Measurements from ENCODE around the gene ETDB.
A peak's percentile ranks its signal among the peaks of the same experiment; 100 is the strongest.

Gene ETDB

GRCh38 chrX:135087867-135088266 is 32.5 kb downstream of the ETDB start:
- no peak for DNase-seq (ENCODE audit: extremely low spot score)
- ChIA-PET CTCF (interaction anchor here (0.8 kb wide), 1 partner anchor 9 kb away, joined by 4 read pairs; no protein-coding TSS in a partner anchor), POLR2A (no interaction called here)
- TF ChIP-seq FOXM1 (IDR thresholded peaks at IDR 0.05; ENCODE audit: borderline replicate concordance), result no peak
- TF ChIP-seq L3MBTL2 (conservative IDR thresholded peaks at IDR 0.05), result no peak
- TF ChIP-seq ELF4 (IDR thresholded peaks at IDR 0.05), result no peak
- no peak for TF ChIP-seq BHLHE40 (IDR thresholded peaks at IDR 0.05; ENCODE audit: borderline replicate concordance)
- no peak for TF ChIP-seq ZNF384 (IDR thresholded peaks at IDR 0.05)
- no peak for TF ChIP-seq FOXK2 (IDR thresholded peaks at IDR 0.05)
- TF ChIP-seq TARDBP (IDR thresholded peaks at IDR 0.05), result no peak
- TF ChIP-seq, protein P1, sequence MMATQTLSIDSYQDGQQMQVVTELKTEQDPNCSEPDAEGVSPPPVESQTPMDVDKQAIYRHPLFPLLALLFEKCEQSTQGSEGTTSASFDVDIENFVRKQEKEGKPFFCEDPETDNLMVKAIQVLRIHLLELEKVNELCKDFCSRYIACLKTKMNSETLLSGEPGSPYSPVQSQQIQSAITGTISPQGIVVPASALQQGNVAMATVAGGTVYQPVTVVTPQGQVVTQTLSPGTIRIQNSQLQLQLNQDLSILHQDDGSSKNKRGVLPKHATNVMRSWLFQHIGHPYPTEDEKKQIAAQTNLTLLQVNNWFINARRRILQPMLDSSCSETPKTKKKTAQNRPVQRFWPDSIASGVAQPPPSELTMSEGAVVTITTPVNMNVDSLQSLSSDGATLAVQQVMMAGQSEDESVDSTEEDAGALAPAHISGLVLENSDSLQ (IDR thresholded peaks at IDR 0.05), result no peak
- TF ChIP-seq FOXA1 (IDR thresholded peaks at IDR 0.05), result no peak
- no peak for TF ChIP-seq SUZ12 (IDR thresholded peaks at IDR 0.05)
- TF ChIP-seq ARNT (IDR thresholded peaks at IDR 0.05), result no peak
- TF ChIP-seq SP1 (IDR thresholded peaks at IDR 0.05), result no peak
- no peak for TF ChIP-seq CTBP1 (IDR thresholded peaks at IDR 0.05; ENCODE audit: borderline replicate concordance)

DNA sequence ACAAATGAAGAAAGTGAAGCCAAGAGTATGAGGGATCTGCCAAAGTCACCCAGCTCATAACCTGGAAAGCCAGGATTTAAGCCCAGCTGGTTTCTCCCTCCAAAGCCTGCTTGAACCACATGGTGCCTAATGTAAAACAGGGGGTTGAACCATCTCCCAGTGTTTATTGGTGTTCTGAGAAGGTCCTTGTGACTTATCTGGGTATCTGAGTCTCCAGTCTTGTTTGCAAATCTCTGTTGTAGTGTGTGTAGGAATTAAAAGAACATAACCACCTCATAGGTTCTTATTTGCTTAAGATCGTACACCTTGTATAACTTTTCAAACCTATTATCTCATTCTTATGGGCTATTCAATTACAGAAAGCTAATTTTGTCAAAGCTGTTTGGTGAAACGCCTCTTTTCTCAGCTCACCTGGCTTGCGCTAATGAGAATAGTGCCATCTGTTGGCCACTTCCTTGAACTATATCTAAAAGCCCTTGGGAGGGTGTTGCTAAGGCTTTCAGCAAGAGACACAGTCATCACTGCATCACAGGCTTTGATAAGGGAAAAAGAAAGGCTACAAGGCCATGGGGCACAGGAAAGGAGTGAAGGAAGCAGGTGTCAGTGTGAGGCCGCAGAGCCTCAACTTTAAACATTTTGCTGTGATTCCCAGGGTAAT is 34.0 kb downstream of the ETDB start:
- no peak for TF ChIP-seq TARDBP (IDR thresholded peaks at IDR 0.05)
- peak; percentile 47 for TF ChIP-seq ELF4 (IDR thresholded peaks at IDR 0.05)
- ChIA-PET CTCF (interaction anchor here (0.6 to 1.9 kb wide), 9 partner anchors 8 to 668 kb away, joined by 3 to 10 read pairs (median 3); no protein-coding TSS in a partner anchor), POLR2A (interaction anchor here (1.0 to 1.3 kb wide), 2 partner anchors 34 to 64 kb away, joined by 3 to 4 read pairs; partner anchors contain the start of genes RTL8A and RTL8B)
- DNase-seq (ENCODE audit: extremely low spot score), result peak; percentile 64

DNA sequence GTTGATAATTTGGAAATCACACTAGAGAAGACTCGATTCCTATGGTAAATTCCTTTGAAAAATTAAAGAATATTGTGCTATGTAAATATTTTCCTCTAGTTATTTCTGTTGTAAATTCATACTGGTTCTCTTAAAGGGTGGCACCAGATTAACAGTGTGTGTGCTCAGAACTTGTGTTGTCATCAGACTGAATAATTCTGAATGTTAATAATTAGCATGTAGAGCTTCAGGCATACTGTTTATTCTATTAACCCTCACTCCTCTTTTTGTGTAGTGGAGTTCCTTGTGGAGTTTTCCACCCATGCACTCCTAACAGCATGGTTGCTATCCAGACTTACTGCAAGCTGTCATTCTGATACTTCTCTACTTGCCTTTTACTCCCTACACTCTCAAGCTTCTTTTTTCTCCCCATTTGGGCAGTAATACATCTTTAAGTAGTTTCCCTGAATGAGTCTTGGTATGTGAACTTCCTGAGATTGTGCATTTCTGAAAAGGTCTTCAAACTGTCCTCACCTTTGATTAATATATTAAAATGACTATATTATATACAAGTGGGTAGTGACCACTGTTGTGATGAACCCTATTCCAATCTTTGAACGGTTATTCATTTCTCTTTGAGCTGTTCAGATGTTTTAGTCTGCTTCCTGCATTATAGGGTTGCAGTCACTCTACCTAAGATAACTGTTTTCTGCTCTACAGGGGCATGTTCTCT is 38.5 kb downstream of the ETDB start:
- CTCF ChIA-PET, result no interaction called here

More for the DNA sequence above, 38.5 kb downstream of the ETDB start:
- POLR2A ChIA-PET, result no interaction called here
- no peak for DNase-seq (ENCODE audit: extremely low spot score)
- no peak for TF ChIP-seq FOXA1 (IDR thresholded peaks at IDR 0.05)
- TF ChIP-seq, protein P1 (IDR thresholded peaks at IDR 0.05), result no peak
- no peak for TF ChIP-seq ELF4 (IDR thresholded peaks at IDR 0.05)
- TF ChIP-seq ZNF384 (IDR thresholded peaks at IDR 0.05), result no peak
- no peak for TF ChIP-seq FOXM1 (IDR thresholded peaks at IDR 0.05; ENCODE audit: borderline replicate concordance)
- no peak for TF ChIP-seq CTBP1 (IDR thresholded peaks at IDR 0.05; ENCODE audit: borderline replicate concordance)
- no peak for TF ChIP-seq ARNT (IDR thresholded peaks at IDR 0.05)
- no peak for TF ChIP-seq L3MBTL2 (conservative IDR thresholded peaks at IDR 0.05)
- TF ChIP-seq LEF1 (IDR thresholded peaks at IDR 0.05; ENCODE audit: borderline replicate concordance), result no peak
- TF ChIP-seq SP1 (IDR thresholded peaks at IDR 0.05), result no peak
- TF ChIP-seq SUZ12 (IDR thresholded peaks at IDR 0.05), result no peak
- TF ChIP-seq HDGF (IDR thresholded peaks at IDR 0.05; ENCODE audit: borderline replicate concordance), result no peak
- TF ChIP-seq TARDBP (IDR thresholded peaks at IDR 0.05), result no peak
- no peak for TF ChIP-seq FOXK2 (IDR thresholded peaks at IDR 0.05)
- no peak for TF ChIP-seq BHLHE40 (IDR thresholded peaks at IDR 0.05; ENCODE audit: borderline replicate concordance)
- no peak for TF ChIP-seq NFRKB (IDR thresholded peaks at IDR 0.05)
